NCI-H2107 (cell line): ENCODE results near the gene UBE2Q2.
"Not testable (repeated sequence)": the region's sequence is repeated elsewhere in the genome, so short reads cannot be mapped to it uniquely, and the experiment has no call there.

ENCODE experiments used
- DNase-seq: peaks from one replicate; lab custom pipeline; 2025; lab: John Stamatoyannopoulos, UW

Gene UBE2Q2

DNA sequence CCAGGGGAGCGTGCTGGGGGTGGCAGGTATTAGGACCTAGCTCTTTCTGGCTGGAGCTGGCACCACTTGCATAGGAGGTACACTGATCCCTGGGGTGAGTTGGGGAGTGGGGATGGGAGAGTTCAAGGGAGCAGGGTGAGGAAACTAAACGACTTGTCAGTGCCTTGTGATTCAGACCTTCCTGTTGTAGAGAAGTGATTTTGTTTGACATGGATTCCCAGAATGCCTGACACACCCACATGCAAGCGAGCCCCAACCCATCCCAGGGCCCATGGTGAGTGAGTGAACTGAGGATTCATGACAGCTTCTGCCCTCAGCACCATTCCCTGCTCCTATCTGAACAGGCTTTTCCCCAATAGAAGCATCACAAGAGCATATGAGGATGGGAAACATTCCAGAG, 15.6 kb upstream of the UBE2Q2 start:
- no peak for DNase-seq

DNA sequence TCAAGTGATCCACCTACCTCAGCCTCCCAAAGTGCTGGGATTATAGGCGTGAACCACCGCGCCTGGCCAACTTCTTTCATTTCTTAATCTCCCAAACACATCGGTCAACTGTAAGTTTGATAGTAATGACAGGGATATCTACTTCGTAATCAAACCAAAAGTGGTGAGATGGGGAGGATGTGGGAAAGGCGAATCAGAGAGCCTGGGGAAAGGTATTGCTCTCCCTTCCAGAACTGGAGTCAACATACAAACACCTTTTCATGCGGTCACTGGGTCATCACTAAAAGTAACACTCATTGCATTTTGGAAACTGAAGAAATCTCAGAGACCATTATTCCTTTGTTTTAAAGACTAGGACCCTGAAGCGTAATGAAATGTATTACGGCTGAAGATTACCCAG, 14.8 kb upstream of the UBE2Q2 start:
- DNase-seq: no peak

DNA sequence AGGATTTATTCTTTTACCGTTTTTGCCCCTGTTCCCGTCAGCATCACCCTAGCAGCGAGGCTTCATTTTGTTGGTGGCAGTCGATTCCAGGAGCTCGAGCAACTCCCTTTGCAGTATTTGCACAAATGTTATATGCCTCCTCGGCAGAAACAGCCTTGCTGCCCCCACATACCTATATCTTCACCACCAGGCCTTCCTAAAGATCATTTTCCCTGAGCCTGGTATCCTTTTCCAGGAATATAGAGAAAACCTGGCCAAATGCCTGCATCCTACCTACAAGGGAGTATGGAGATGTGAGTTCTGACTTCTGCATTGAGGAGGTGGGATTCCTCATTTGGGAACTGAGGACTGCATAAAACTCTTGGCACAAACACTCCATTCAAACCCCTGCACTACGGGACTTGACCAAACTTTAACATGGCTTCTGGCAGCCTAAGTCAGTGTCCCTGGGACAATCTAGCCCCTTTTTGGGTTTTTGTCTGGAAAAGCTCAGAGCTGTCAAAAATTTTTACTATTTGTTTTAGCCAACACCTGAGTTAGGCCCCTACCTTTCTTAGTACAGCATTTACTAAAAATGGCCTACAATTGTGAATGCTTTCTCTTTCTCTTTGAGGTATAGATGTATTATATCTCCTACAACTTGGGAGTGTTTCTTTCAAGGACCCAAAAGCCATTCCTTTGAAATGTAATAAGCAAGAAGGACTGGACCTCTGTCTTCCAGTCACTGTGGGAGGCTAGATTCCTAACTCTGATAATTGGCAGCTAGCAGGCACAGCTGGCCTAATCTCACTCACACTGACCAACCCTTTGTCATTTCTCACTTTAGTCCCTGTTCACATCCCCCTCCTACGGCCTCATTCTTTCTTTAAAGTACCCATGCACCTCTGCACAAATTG, 12.1 kb upstream of the UBE2Q2 start:
- no peak for DNase-seq

DNA sequence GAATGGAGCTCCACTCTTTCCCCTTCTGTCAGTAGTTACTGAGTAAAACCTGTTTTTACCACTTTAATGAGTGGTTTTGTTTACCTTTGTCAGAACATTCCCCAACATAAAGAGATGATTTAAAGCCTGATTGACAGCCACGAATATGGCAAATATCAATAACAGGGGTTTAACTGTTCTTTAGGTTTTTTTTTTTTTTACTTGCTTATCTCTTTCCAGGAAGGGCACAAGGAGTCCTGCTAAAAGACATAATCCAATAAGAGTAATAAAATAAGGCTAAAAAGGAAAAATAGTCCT, 11.5 kb upstream of the UBE2Q2 start:
- DNase-seq: no peak

DNA sequence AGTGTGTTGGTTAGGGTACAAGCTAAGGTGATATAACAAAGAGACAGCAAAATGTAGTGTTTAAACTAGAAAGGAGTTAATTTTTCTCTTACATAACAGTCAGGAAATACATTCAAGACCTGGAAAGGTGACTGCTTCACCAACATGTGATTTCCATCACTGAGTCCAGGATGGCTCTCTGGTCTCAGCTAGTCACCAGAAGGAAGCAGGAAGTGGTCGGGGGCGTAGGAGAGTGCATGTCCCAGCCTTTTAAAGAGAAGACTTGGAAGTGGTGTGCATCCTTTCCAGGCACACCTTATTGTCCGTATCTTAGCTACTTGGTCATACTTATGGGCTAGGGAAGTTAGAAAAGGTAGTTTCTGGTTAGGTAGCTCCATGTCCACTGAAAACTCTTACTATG, 11.1 kb upstream of the UBE2Q2 start:
- no peak for DNase-seq

DNA sequence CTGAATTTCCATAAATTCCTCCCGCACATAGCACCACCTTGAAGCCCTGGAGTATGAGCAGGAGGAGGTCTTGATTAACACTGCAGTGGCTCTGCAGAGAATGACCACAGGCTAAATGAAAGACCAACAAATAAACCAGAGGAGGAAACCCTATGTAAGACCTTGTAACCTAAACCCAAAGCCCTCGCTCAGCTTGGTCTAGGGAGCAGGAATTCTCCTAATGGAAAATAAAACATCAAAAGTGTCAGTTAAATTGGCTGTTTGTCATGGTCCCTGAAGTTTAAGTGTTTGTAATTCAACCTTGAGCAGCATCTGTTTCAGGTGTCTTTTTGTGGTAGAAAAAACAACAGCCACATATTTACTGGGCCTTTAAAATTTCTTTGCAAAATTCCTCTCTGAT, 9.2 kb upstream of the UBE2Q2 start:
- no peak for DNase-seq

DNA sequence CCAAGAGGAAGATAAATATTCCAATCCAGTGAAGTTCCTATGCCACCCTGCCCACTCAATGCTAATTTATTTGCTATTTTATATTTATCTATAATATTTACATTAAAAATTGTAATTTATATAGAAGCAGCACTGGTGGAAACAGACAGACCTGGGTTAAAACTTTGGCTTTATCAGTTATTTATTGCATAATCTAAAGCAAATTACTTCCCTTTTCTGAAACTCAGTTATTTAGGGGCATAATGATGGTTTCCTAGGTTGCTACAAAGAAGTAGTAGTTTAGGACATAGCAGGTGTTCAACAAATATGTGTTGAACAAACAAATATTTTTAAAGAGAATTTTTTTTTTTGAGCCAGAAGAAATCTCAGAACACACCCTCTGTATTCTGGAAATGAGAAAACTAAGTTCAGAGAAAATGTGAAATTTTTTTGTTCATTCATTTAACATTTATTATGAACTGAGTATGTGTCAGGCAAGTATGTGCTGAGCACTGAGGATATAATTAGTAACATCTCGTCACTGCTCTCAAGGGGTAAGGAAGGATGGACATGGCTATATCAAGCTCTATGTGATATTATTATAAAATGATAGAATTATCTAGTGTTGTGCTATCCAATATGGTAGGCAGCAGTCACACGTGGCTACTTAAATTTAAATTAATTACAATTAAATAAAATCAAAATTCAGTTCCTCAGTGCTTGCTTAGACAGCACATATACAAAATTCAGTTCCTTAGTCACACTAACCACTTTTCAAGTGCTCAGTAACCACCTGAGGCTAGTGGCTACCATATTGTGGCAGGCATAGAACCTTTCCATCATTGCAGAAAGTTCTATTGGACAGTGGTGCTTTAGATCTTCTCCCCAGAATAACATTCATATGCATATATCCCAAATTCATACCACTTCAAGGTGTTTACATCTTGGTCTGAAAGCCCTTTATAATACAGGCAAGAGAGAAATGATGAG, 7.0 kb upstream of the UBE2Q2 start:
- DNase-seq: no peak

DNA sequence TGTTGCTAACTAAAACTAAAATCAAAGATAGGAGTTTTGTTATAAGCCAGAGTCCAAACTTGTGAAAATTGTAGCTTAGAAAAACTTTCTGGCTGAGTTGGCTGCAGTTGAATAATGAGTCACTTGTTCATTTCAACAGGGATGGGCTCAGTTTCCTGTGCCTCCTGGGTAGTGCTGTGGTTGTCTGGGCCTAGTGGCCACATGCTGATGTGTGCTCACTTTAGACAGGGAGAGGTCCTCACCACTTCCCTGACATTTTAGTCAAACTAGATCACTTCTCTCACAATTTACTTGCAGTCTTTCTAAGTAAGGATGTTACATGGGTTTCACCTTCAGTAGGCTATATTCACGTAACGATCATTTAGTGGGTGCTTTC, 6.3 kb upstream of the UBE2Q2 start:
- DNase-seq: no peak

DNA sequence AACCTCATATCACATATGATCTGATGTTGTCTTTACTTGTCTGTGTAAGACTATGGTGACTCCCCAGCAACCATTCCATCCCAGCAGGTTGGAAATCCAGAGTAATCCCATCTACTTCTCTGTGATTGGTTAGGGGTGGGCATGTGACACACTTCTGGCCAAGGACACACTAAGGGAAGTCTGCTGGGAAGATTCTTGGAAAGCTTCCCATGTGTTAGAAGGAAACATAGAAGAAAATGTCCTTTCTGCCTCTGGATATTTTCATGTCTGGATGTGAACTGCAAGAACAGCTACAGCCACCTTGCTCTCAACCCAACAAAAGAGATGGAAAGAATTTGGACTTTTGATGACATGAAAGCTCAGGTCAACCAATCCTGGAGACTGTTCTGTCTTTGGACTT, 2.6 kb upstream of the UBE2Q2 start:
- DNase-seq: no peak

DNA sequence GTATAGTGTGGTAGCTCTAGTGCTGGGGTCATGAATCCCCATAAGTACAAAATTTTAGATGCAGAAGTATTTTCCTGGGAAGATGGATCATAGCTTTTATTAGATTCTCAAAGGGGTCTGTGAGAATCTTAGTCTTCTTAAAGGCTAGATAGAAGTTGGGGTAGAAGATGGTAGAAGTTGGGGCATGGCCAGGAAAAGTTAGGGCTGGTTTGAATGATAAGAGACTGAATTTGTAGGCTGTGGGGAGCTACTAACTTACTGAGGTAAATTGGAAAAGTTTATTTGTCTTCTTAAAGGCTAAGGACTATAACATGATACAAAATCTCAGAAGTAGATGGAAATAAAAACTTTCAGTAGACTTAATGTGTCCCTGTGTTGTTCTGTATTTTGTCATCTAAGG, 1.6 kb upstream of the UBE2Q2 start:
- DNase-seq: no peak

DNA sequence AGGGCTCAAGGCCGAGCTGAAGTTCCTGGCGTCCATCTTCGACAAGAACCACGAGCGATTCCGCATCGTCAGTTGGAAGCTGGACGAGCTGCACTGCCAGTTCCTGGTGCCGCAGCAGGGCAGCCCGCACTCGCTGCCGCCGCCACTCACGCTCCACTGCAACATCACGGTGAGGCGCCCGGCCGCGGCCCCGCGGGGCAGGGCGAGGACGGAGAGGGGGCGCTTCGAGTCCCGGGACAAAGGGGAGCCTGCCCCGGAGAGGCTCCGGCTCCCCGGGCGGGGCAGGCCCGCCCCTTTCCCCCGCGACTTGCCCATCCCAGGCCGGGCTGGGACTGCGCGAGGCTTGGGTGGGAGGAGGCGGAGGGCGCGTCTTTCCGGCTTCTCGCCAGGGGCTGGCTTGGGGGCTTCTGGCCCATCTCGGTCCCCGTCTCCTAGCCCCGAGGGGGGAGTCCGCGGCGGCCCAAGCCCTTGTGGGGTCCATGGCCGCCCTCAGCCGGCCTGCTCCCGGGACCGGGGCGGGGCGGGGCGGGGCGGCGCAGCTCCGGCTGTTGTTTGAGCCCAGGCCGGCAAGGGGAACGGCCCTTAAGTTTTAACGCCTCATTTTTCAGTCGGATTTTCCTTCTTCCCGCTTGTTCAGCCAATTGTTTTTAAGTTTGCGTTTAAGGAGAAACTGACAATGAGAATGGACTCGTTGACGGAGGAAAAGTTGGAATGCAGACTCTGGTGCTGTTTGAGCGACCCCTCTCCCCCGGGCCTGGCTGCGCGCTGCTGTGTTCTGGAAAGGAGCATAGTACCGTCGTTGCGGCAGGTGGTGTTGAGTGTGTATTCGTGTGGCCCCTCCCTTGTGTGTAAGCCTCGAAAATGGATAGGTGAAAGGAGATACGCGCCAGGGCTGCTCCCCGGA, 683 bp downstream of the UBE2Q2 start:
- DNase-seq: no peak

DNA sequence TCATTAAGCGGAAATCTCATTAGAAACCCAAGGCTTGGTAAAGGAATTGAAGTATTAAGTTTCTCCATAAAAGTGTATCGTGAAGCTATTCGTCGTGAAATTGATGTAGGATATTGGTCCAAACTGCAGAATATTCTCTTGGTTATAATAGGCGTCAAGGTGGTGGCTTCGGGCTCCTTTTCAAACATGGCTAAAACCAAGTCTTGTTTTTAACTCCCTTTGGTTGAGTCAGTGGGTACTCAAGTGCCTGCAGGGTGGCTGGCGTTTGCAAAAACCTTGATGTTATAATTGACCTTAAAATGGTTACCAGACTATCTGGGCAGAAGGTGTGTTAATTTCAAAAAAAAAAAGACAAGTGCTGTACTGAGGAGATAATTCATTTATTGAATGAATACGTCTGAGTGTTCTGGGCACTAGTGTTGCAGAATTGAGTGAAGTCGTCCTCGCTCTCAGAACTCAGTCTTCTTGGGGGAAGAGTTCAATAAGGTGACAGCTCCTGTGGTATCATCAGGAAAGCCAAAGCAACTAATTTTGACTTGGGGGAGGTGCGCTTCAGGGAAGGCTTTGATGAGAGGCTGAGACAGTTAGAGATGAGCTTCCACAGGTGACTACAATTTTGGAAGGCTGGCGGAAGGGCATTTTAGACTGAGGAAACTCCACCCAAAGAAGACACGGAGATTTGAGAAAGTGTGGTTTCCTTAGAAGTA, 1.5 kb downstream of the UBE2Q2 start:
- DNase-seq: no peak

DNA sequence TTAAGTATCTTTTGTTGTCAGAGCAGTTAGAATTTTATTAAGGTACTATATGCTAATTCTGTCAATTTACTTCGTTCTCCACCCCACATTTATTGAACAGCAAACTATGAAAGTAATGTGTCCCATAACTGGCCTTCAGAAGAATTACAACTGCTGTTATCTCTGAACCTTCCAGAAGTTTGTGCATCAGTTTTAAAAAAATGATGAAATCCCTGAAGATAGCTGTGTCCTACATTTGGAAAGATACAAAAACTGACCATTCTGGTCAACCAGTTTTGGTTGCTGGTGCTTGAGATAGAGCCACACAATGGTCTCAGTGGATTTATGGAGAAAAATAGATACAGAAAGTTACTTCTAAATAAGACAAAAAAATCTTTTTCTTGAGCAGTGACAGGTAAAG, 5.9 kb downstream of the UBE2Q2 start:
- DNase-seq: no peak

DNA sequence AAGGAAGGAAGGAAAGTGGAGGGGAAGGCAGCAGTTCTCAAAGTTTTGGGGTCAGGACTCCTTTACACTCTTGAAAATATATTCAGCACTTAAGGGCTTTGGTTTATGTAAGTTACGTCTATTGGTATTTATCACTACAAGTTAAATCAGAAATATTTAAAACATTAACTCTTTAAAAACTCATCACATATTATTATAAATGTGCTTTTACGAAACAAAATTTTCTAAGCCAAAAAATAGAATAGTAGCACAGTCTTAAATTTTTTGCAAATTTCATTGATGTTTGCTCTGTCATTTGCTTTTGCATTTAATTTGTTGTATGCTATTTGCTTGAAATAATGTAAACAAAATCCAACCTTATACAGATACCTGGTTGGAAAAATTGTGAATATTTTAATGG, 7.5 kb downstream of the UBE2Q2 start:
- DNase-seq: no peak

DNA sequence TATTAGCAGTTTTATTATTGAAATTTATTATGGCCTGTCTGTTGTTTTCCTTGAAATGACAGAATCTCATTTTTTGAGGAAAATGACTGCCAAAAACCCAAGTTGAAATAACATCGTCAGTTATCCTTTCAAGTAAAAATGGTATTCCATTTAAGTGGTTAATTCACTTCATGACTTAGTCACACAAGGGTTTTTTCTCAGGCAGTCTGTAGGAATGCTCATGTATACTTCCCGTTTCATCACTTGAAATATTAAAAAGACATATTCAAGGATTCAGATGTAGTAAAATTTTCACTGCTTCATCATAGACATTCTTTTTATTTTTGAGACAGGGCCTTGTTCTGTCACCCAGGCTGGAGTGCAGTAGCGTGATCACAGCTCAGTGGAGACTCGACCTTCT, 8.3 kb downstream of the UBE2Q2 start:
- DNase-seq: not testable (repeated sequence)

DNA sequence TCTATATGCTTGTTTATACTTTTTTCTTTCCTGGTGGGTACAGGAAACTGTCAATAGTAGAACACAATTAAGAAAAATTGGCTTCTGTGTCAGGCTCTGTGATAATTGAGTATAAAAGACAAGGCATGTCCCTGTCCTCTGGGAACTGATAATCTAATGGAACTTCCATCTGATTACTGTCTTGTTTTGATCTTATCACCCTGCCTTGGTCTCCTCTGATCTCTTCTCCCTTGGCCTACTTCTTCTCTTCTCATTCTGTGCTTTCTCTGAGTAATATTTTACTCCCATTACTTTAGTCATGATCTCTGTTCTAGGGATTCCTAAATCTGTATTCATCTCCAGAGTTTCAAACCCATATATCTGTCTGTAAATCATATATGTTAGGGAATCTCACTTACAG, 14.6 kb downstream of the UBE2Q2 start:
- DNase-seq: no peak

DNA sequence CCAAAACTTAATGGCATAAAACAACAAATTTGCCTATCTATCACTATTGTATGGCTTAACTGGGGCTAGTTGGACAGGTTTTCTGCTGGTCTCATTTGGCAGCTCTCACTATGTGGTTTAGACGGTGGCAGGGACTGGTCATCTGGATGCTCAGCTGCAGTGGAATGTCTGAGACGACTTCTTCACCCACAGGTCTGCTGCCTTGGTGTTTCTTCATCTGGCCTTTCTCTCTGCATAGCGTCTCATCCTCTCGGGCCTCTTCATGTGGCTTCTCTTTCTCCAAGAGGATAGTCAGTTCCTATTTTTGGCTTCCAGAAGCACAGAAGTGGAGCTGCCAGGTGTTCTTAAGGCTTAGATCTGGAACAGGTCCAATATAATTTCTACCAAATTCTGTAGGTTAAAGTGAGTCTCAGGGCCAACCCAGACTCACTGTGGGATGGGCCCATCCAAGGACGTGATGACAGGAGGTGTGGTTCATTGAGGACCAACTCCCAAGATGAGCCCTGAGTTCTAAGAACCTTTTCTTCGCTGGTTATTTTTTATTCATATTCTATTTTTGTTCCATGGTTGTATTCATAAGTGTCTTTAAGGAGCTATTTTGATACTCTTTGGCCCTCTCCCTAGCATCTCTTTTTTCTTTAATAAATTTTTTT, 18.6 kb downstream of the UBE2Q2 start:
- DNase-seq: no peak

DNA sequence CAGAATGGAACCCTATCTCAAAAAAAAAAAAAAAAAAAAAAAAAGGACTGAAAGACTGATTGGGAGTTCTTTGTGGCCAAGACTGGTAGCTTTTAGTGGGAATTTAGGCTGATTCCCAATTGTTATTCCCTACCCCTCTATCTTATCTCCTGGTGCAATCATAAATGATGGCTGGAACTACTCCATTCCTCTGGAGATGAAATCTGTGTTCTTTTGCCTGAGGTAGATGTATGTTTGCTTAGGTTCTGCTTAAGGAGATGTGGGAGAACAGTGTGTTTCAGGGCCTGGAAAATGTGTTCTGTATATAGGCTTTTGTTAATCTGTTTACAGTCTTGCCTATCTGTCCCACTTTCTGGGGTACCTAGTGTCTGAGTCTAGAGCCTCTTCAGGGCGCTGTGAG, 19.5 kb downstream of the UBE2Q2 start:
- no peak for DNase-seq

DNA sequence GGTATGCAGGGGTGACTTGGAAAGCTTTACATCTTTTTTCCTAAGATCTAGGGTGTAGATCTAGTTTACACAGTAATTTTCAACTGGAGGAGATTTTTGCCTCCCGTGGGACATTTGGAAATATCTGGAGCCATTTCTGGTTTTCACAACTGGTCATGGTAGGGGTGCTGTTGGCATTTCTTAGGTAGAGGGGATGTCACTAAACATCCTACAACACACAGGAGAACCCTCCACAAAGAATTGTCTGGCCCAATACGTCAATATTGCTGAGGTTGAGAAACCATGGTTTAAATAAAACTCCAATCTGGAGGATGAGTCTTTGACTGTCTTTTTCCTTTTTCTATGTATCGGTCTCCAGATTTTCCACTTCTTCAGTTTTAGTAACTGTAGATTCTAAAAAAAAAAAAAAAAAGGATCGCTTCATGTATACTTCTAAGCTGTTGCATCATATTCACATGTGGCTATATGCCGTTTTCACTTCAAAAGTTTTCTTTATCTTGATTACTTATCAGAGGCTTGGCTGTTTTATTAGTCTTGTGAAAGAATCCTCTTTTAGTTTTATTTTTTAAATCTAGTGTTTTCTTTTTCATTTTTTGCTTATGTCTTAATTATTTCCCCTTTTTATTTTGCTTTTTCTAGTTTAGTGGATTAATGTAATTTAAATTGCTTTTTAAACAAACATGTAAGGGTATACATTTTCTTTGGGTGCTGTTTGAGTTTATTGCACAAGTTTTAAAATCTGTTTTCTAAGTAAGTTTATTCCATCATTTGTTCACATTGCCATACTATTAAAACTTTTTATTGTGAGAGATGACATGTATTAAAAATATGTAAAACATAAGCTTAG, 21.2 kb downstream of the UBE2Q2 start:
- DNase-seq: no peak

DNA sequence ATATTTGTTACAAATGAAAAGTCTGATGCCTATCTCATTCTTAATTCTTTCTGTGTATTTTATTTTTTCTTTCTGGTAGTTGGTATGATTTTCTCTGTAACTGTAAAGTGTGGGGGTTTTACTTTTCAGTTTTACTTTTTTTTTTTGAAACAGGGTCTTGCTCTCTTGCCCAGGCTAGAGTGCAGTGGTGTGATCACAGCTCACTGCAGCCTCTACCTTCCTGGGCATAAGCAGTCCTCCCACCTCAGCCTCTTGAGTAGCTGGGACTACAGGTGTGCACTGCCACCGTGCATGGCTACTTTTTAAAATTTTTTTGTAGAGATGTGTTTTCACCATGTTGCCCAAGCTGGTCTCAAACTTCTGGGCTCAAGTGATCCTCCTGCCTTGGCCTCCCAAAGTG, 22.8 kb downstream of the UBE2Q2 start:
- not testable (repeated sequence) for DNase-seq
